Neural cell (in vitro differentiated cells): ENCODE data around the gene CPS1.

ENCODE experiments used
- CTCF ChIP-seq: fragments of 450-650 bp; IDR thresholded peaks from 2 replicates; pipeline ENCODE4 v1.5.1; 2014; ENCODE audit warnings: antibody characterized with exemption, mild to moderate bottlenecking, moderate library complexity; ENCODE audit not compliant: poor library complexity, severe bottlenecking
- EP300 ChIP-seq: fragments of 450-650 bp; conservative IDR thresholded peaks from 2 replicates; pipeline ENCODE4 v1.6.1; 2014; ENCODE audit warnings: antibody characterized with exemption, mild to moderate bottlenecking, moderate library complexity; ENCODE audit not compliant: poor library complexity, severe bottlenecking
- EZH2 ChIP-seq: fragments of 200-600, 300-800 bp; shearing (Covaris generic), sonication (generic); IDR thresholded peaks from 2 replicates; pipeline ENCODE4 v1.6.1; 2014; ENCODE audit warnings: antibody characterized with exemption, low read length, borderline replicate concordance, mild to moderate bottlenecking; ENCODE audit not compliant: insufficient read depth, poor library complexity, severe bottlenecking
- MXI1 ChIP-seq: fragments of 450-650 bp; conservative IDR thresholded peaks from 2 replicates; pipeline ENCODE4 v1.6.1; 2014; ENCODE audit warnings: antibody characterized with exemption, mild to moderate bottlenecking; ENCODE audit not compliant: poor library complexity, severe bottlenecking
- REST ChIP-seq: IDR thresholded peaks from 2 replicates; pipeline ENCODE4 v1.6.1; 2012; ENCODE audit warnings: borderline replicate concordance

- TF ChIP-seq CTCF, result no peak
- TF ChIP-seq REST, result no peak
- TF ChIP-seq EZH2, result no peak
- no peak for TF ChIP-seq MXI1
- TF ChIP-seq EP300, result no peak
Observed at GRCh38 chr2:210586381-210586780, 30.0 kb downstream of the CPS1 start.
